IMR-90 (cell line): ENCODE results near the gene DCDC1. TPM values are rescaled to one million over a fixed set of nuclear protein-coding genes. Genes with fewer than 3 reads are reported as not detected.
A peak's percentile ranks its signal among the peaks of the same experiment; 100 is the strongest.

Experiments
- ATAC-seq: fragments of 200-7000 bp; cut with Tn5 transposase; 2 replicates; pipeline ENCODE4 v1.9.1; 2020; ENCODE audit warnings: low read depth, mild to moderate bottlenecking, moderate library complexity
- BruUV-seq: library from RNA; stranded (reverse); fragments of 400-500 nt; replicated peaks from 2 replicates; lab custom pipeline; 2021; lab: Mats Ljungman, UMichigan
- CTCF ChIA-PET: fragments of 300-600 bp; formaldehyde crosslinking; extraction: SDS; loops from one replicate; lab custom pipeline; 2021; ENCODE audit warnings: antibody characterized with exemption; lab: Yijun Ruan, JAX
- POLR2A ChIA-PET: fragments of 300-600 bp; sonication (Branson Sonifier 250); formaldehyde crosslinking; loops from one replicate; lab custom pipeline; 2022; ENCODE audit warnings: antibody characterized with exemption; ENCODE audit not compliant: unreplicated experiment; lab: Charles Lee
- DNase-seq: peaks from one replicate; pipeline ENCODE4 v3.0.0; 2013
- H2AFZ ChIP-seq: replicated peaks from 2 replicates; pipeline ENCODE3; 2013; ENCODE audit warnings: low read length, mild to moderate bottlenecking; ENCODE audit not compliant: poor library complexity
- H2AK5ac ChIP-seq: 2 replicates; pipeline ENCODE4 v1.6.1; 2013; ENCODE audit warnings: low read depth, low read length, inconsistent platforms
- H2AK9ac ChIP-seq: replicated peaks from 2 replicates; pipeline ENCODE3; 2013; ENCODE audit warnings: mild to moderate bottlenecking, low read depth, low read length, moderate library complexity; ENCODE audit not compliant: poor library complexity
- H2BK120ac ChIP-seq: 2 replicates; pipeline ENCODE4 v1.6.1; 2013; ENCODE audit warnings: low read depth, low read length, inconsistent platforms
- H2BK15ac ChIP-seq: 3 replicates; pipeline ENCODE4 v1.6.1; 2013; ENCODE audit warnings: low read depth, low read length, inconsistent platforms
- H2BK20ac ChIP-seq: 2 replicates; pipeline ENCODE4 v1.6.1; 2013; ENCODE audit warnings: low read depth, mild to moderate bottlenecking, inconsistent platforms, low read length, moderate library complexity
- H2BK5ac ChIP-seq: 2 replicates; pipeline ENCODE4 v1.6.1; 2013; ENCODE audit warnings: mild to moderate bottlenecking, low read depth, low read length, inconsistent platforms; ENCODE audit not compliant: poor library complexity, severe bottlenecking
- H3K14ac ChIP-seq: replicated peaks from 2 replicates; pipeline ENCODE4 v1.6.1; 2013; ENCODE audit warnings: low read depth, low read length, inconsistent platforms
- H3K18ac ChIP-seq: 2 replicates; pipeline ENCODE4 v1.6.1; 2013; ENCODE audit warnings: low read depth, low read length, control low read depth
- H3K23ac ChIP-seq: 2 replicates; pipeline ENCODE4 v1.6.1; 2013; ENCODE audit warnings: low read depth, low read length, inconsistent platforms
- H3K27ac ChIP-seq: 2 replicates; pipeline ENCODE4 v1.5.1; 2013; ENCODE audit warnings: mild to moderate bottlenecking, control low read depth, low read length; ENCODE audit not compliant: insufficient read depth
- H3K27me3 ChIP-seq: 2 replicates; pipeline ENCODE4 v1.6.1; 2013; ENCODE audit warnings: low read length; ENCODE audit not compliant: control insufficient read depth, insufficient read depth
- H3K36me3 ChIP-seq: 2 replicates; pipeline ENCODE4 v1.6.1; 2013; ENCODE audit warnings: low read length, mixed read lengths; ENCODE audit not compliant: control insufficient read depth, insufficient read depth
- H3K4ac ChIP-seq: 2 replicates; pipeline ENCODE4 v1.6.1; 2013; ENCODE audit warnings: low read depth, low read length, inconsistent platforms
- H3K4me1 ChIP-seq: 2 replicates; pipeline ENCODE4 v1.6.1; 2013; ENCODE audit warnings: low read length, mixed read lengths; ENCODE audit not compliant: control insufficient read depth, insufficient read depth
- H3K4me2 ChIP-seq: 2 replicates; pipeline ENCODE4 v1.6.1; 2013; ENCODE audit warnings: low read depth, mild to moderate bottlenecking, control low read depth, low read length, moderate library complexity
- H3K4me3 ChIP-seq: 2 replicates; pipeline ENCODE4 v1.5.1; 2013; ENCODE audit warnings: low read depth, mild to moderate bottlenecking, control low read depth, low read length, moderate library complexity; ENCODE audit not compliant: insufficient read depth
- H3K56ac ChIP-seq: 2 replicates; pipeline ENCODE4 v1.6.1; 2013; ENCODE audit warnings: low read length, inconsistent platforms; ENCODE audit not compliant: insufficient read depth; ENCODE audit errors: extremely low read depth
- H3K79me1 ChIP-seq, 2 experiments: 2 replicates each; pipeline ENCODE4 v1.6.1; 2013; ENCODE audit warnings: low read length in 2 of 2, inconsistent platforms in 1 of 2, low read depth in 1 of 2
- H3K9ac ChIP-seq: 2 replicates; pipeline ENCODE4 v1.6.1; 2013; ENCODE audit warnings: low read depth, low read length, control low read depth
- H3K9me1 ChIP-seq: 2 replicates; pipeline ENCODE4 v1.6.1; 2013; ENCODE audit warnings: low read length, inconsistent platforms; ENCODE audit not compliant: insufficient read depth
- H3K9me3 ChIP-seq: 2 replicates; pipeline ENCODE4 v1.6.1; 2013; ENCODE audit warnings: low read length; ENCODE audit not compliant: control insufficient read depth, insufficient read depth
- H4K20me1 ChIP-seq: 2 replicates; pipeline ENCODE4 v1.6.1; 2013; ENCODE audit warnings: low read length, inconsistent platforms; ENCODE audit not compliant: insufficient read depth
- H4K5ac ChIP-seq: 2 replicates; pipeline ENCODE4 v1.6.1; 2013; ENCODE audit warnings: mild to moderate bottlenecking, low read depth, low read length, control low read depth
- H4K8ac ChIP-seq, 2 experiments: 2 replicates each; pipeline ENCODE4 v1.6.1; 2013; ENCODE audit warnings: low read depth in 2 of 2, low read length in 2 of 2, control low read depth in 1 of 2, inconsistent platforms in 1 of 2
- H4K91ac ChIP-seq: 2 replicates; pipeline ENCODE4 v1.6.1; 2013; ENCODE audit warnings: low read depth, low read length, inconsistent platforms; ENCODE audit not compliant: insufficient read depth
- CEBPB ChIP-seq: IDR thresholded peaks from 2 replicates; pipeline ENCODE4 v1.6.1; 2012; ENCODE audit warnings: low read depth, low read length, improper control_type of control experiment
- CHD1 ChIP-seq: IDR thresholded peaks from 2 replicates; pipeline ENCODE4 v1.6.1; 2012; ENCODE audit warnings: low read depth, low read length, improper control_type of control experiment
- CTCF ChIP-seq: conservative IDR thresholded peaks from 2 replicates; pipeline ENCODE4 v1.5.1; 2012; ENCODE audit warnings: mild to moderate bottlenecking, low read depth, low read length, improper control_type of control experiment
- ELK1 ChIP-seq: fragments of 150-350 bp; IDR thresholded peaks from 2 replicates; pipeline ENCODE4 v1.6.1; 2016; ENCODE audit warnings: low read depth, mild to moderate bottlenecking, low read length, moderate library complexity, borderline replicate concordance
- MAFK ChIP-seq: IDR thresholded peaks from 2 replicates; pipeline ENCODE4 v1.6.1; 2012; ENCODE audit warnings: low read depth, low read length, improper control_type of control experiment
- MAZ ChIP-seq: IDR thresholded peaks from 2 replicates; pipeline ENCODE4 v1.6.1; 2012; ENCODE audit warnings: low read depth, mild to moderate bottlenecking, low read length, improper control_type of control experiment, moderate library complexity, borderline replicate concordance
- NFE2L2 ChIP-seq: fragments of 150-350 bp; IDR thresholded peaks from 2 replicates; pipeline ENCODE4 v1.6.1; 2016; ENCODE audit warnings: low read depth, mild to moderate bottlenecking, low read length
- POLR2A ChIP-seq: IDR thresholded peaks from 2 replicates; pipeline ENCODE4 v1.6.1; 2012; ENCODE audit warnings: mild to moderate bottlenecking, low read depth, low read length
- RAD21 ChIP-seq: IDR thresholded peaks from 2 replicates; pipeline ENCODE4 v1.6.1; 2012; ENCODE audit warnings: low read length, improper control_type of control experiment
- RFX5 ChIP-seq: IDR thresholded peaks from 2 replicates; pipeline ENCODE4 v1.8.0; 2012; ENCODE audit warnings: low read depth, mild to moderate bottlenecking, low read length, moderate library complexity
- SMC3 ChIP-seq: fragments of 150-350 bp; IDR thresholded peaks from 2 replicates; pipeline ENCODE4 v1.6.1; 2016; ENCODE audit warnings: low read depth, mild to moderate bottlenecking, antibody characterized with exemption, low read length, moderate library complexity
- WGBS, 2 experiments: methylation state at CpG; one replicate each; pipeline versions ENCODE4 v1.1.5 to v1.1.7; 2013; ENCODE audit warnings: missing lambda C conversion rate in 2 of 2; ENCODE audit not compliant: insufficient read length in 1 of 2; ENCODE audit errors: extremely low coverage in 2 of 2; 5-methylcytosine and 5-hydroxymethylcytosine counted together
- dilution Hi-C: fragments of 300-500 bp; cut with HindIII; formaldehyde crosslinking; loops from one replicate; pipeline ENCODE4 v1.14.3; 2018; ENCODE audit warnings: low sequenced_read_pairs; ENCODE audit not compliant: unreplicated experiment
- in situ Hi-C: fragments of 300-500 bp; cut with MboI; formaldehyde crosslinking; loops from 3 replicates; pipeline ENCODE4 v1.14.3; 2019; ENCODE audit warnings: low sequenced_read_pairs, inconsistent platforms, mixed read lengths
- intact Hi-C: fragments of 100-400 bp; cut with micrococcal nuclease; formaldehyde crosslinking; loops from 2 replicates; pipeline ENCODE4 v1.10.0; 2022
- polyA plus RNA-seq, 3 experiments: library from polyadenylated mRNA; depleted of rRNA; stranded (reverse); fragments of >200 nt; gene quantifications; 2 replicates each; pipeline ENCODE4 v1.2.3, GENCODE V29; 2012; ENCODE audit warnings: low replicate concordance in 1 of 3
- total RNA-seq: library from RNA; depleted of rRNA; stranded (reverse); fragments of >200 nt; gene quantifications from 2 replicates; pipeline ENCODE4 v1.2.3, GENCODE V29; 2012

DCDC1 gene
- total and polyA plus RNA-seq, 2 of the 4 experiments (the other 2 are of a cell fraction): not detected

GRCh38 chr11:31415435-31415834, 45.9 kb upstream of the DCDC1 start:
- no peak overlapping the region for H4K8ac ChIP-seq
- H3K4ac ChIP-seq: no peak overlapping the region
- intact Hi-C loops (no loop called here), in situ Hi-C loops (no loop called here), dilution Hi-C loops (no loop called here)
- H2BK15ac ChIP-seq: no peak overlapping the region
- no peak overlapping the region for H2AFZ ChIP-seq
- H4K20me1 ChIP-seq: peaks cover 3% of the 10 kb centered on the region; the same call in 1 of the 2 replicates
- H3K27ac ChIP-seq: no peak overlapping the region
- H3K56ac ChIP-seq: no peak overlapping the region
- no peak for DNase-seq
- H3K4me2 ChIP-seq: no peak overlapping the region
- no peak for TF ChIP-seq RAD21
- no peak for TF ChIP-seq ELK1
- no peak for TF ChIP-seq CEBPB
- no peak for TF ChIP-seq NFE2L2
- no peak for TF ChIP-seq POLR2A
- TF ChIP-seq SMC3: no peak
- TF ChIP-seq RFX5: no peak
- no peak for TF ChIP-seq MAZ
- TF ChIP-seq MAFK: no peak
- no peak for TF ChIP-seq CTCF
- no peak for TF ChIP-seq CHD1
- no peak overlapping the region for H3K23ac ChIP-seq
- no peak overlapping the region for H4K91ac ChIP-seq
- no peak overlapping the region for H3K18ac ChIP-seq
- no peak overlapping the region for H3K9ac ChIP-seq
- H2BK5ac ChIP-seq: no peak overlapping the region
- H4K5ac ChIP-seq: no peak overlapping the region
- ChIA-PET POLR2A (no interaction called here), CTCF (interaction anchor here (0.7 kb wide), 1 partner anchor 18 kb away, joined by 3 read pairs; no protein-coding TSS in a partner anchor)
- H3K9me3 ChIP-seq: peaks cover 2% of the 10 kb centered on the region; the same call in 1 of the 2 replicates
- H3K79me1 ChIP-seq: no peaks in the 10 kb centered on the region; a peak in 1 of 4 replicates
- H3K27me3 ChIP-seq: no peaks in the 10 kb centered on the region
- no peak overlapping the region for H2AK9ac ChIP-seq
- BruUV-seq: no TSS peak
- no peaks in the 10 kb centered on the region for H3K36me3 ChIP-seq
- H3K14ac ChIP-seq: 0 out of 2 replicates have a peak overlapping the region, but pooled peaks have one; percentile 48
- H3K4me3 ChIP-seq: no peak overlapping the region
- H3K9me1 ChIP-seq: peaks cover 10% of the 10 kb centered on the region; the same call in 1 of the 2 replicates
- WGBS, 2 experiments: no CpG with 5 or more reads among the region's 4 CpGs
- 0 out of 2 replicates have a peak, but pooled peaks cover 3% of the 10 kb centered on the region for H3K4me1 ChIP-seq
- no peak for ATAC-seq
- no peak overlapping the region for H2BK20ac ChIP-seq
- no peak overlapping the region for H2BK120ac ChIP-seq
- no peak overlapping the region for H2AK5ac ChIP-seq
